ENCODE results near the gene SPSB4. TPM values are rescaled to one million over a fixed set of nuclear protein-coding genes. Genes with fewer than 3 reads are reported as not detected.

SPSB4 gene
- total and polyA plus RNA-seq, 2 of the 8 experiments (the other 6 are each of a cell fraction or from before 2014, with no cell fraction given) = 15.1 to 17.2 TPM

- no peak overlapping the region for H3K14ac ChIP-seq (ENCODE audit: insufficient read length)
- no peak overlapping the region for H4K5ac ChIP-seq (ENCODE audit: insufficient read length, low read depth, low read length)
- H3K9ac ChIP-seq (replicated peaks in 1 of 4; ENCODE audit: extremely low read depth in 1 of 4, low read depth in 3 of 4, low read length in 3 of 4) = no peak overlapping the region
- H3K27ac ChIP-seq (ENCODE audit: low read depth, low read length) = no peak overlapping the region
- DNase-seq (ENCODE audit: low read depth in 1 of 2, low spot score in 2 of 2) (no peak), FAIRE-seq (no peak)
- no peaks in the 10 kb centered on the region for H3K79me2 ChIP-seq (ENCODE audit: control insufficient read depth in 1 of 2, insufficient read depth in 2 of 2, low read length in 2 of 2)
- H3K27me3 ChIP-seq (replicated peaks in 1 of 4; ENCODE audit: control insufficient read depth in 3 of 4, extremely low read depth in 1 of 4, insufficient read depth in 3 of 4, low read length in 3 of 4) = no peaks in the 10 kb centered on the region
- H3K4me1 ChIP-seq (replicated peaks in 1 of 4; ENCODE audit: control insufficient read depth in 3 of 4, insufficient read depth in 4 of 4, low read length in 3 of 4) = no peaks in the 10 kb centered on the region; a peak in 1 of 7 replicates
- H4K8ac ChIP-seq (ENCODE audit: extremely low read depth, insufficient read depth, low read length) = no peak overlapping the region
- H3K4me3 ChIP-seq (ENCODE audit: extremely low read depth in 1 of 4, insufficient read depth in 2 of 4, low read depth in 3 of 4, low read length in 4 of 4) = no peak overlapping the region
- no peak overlapping the region for H2BK5ac ChIP-seq (ENCODE audit: low read depth, low read length)
- no peak overlapping the region for H3K23ac ChIP-seq (ENCODE audit: insufficient read length)
- H2BK15ac ChIP-seq (ENCODE audit: low read length) = no peak overlapping the region
- no peak overlapping the region for H2BK120ac ChIP-seq (replicated peaks; ENCODE audit: low read depth, low read length)
- no peak overlapping the region for H2BK12ac ChIP-seq (ENCODE audit: low read depth, low read length)
- H3K56ac ChIP-seq (replicated peaks; ENCODE audit: insufficient read length, low read depth, low read length) = no peak overlapping the region
- no peak overlapping the region for H3K4me2 ChIP-seq (ENCODE audit: insufficient read depth in 1 of 2, low read depth in 2 of 2, low read length in 2 of 2)
- ChIA-PET POLR2A (ENCODE audit: partially characterized antibody) (interaction anchor here (1.0 kb wide), 1 partner anchor 10 kb away, joined by 3 read pairs; no protein-coding TSS in a partner anchor), CTCF (ENCODE audit: partially characterized antibody) (interaction anchor here (0.6 to 4.7 kb wide), 8 partner anchors 10 to 117 kb away, joined by 3 to 62 read pairs (median 8); partner anchors contain the start of gene SPSB4)
- H3K9me3 ChIP-seq (ENCODE audit: insufficient read depth in 2 of 2, low read depth in 1 of 2, low read length in 1 of 2) = no peaks in the 10 kb centered on the region
- no peaks in the 10 kb centered on the region for H3K79me1 ChIP-seq (ENCODE audit: low read depth, low read length)
- no peaks in the 10 kb centered on the region for H3K23me2 ChIP-seq (ENCODE audit: low read depth, low read length)
- H3K36me3 ChIP-seq (ENCODE audit: control insufficient read depth in 2 of 4, insufficient read depth in 4 of 4, low read length in 3 of 4) = no peaks in the 10 kb centered on the region
- H2BK20ac ChIP-seq (ENCODE audit: low read length) = no peak overlapping the region
- 91% methylated on average over 5 of the region's 5 CpGs; no CpG with 5 or more reads in 1 of the 2 experiments for WGBS, 2 experiments (ENCODE audit: extremely low coverage in 1 of 2, insufficient coverage in 1 of 2, insufficient read length in 1 of 2, insufficient replicate concordance in 2 of 2, low coverage in 1 of 2, low lambda C conversion rate in 2 of 2, missing lambda C conversion rate in 1 of 2)
- no peaks in the 10 kb centered on the region for H4K20me1 ChIP-seq (replicated peaks in 1 of 2; ENCODE audit: control insufficient read depth in 1 of 2, insufficient read depth in 2 of 2, low read length in 2 of 2)
- H3K18ac ChIP-seq (ENCODE audit: extremely low read depth, low read length) = no peak overlapping the region
- peak overlapping the region; percentile 42; the same call in 1 of the 2 replicates for H2AFZ ChIP-seq (ENCODE audit: low read length)
- no peak overlapping the region for H4K91ac ChIP-seq (replicated peaks; ENCODE audit: insufficient read length, low read length)
- no peak overlapping the region for H2AK5ac ChIP-seq (ENCODE audit: low read depth, low read length)
- no peak overlapping the region for H3K4ac ChIP-seq (replicated peaks; ENCODE audit: insufficient read length, low read depth, low read length)
- TF ChIP-seq CTCF (IDR thresholded peaks at IDR 0.05; ENCODE audit: control extremely low read depth in 1 of 3, insufficient read depth in 1 of 3, low read depth in 1 of 3, low read length in 3 of 3) (no peak), NANOG (IDR thresholded peaks at IDR 0.05; ENCODE audit: insufficient read depth, low read depth, low read length, poor library complexity, severe bottlenecking) (no peak), RBBP5 (IDR thresholded peaks at IDR 0.05; ENCODE audit: borderline replicate concordance, low read depth, low read length) (no peak), SAP30 (IDR thresholded peaks at IDR 0.05; ENCODE audit: insufficient read depth, insufficient replicate concordance, low read length) (no peak), SP2 (IDR thresholded peaks at IDR 0.05; ENCODE audit: low read length) (no peak), BCL11A (IDR thresholded peaks at IDR 0.05; ENCODE audit: low read depth in 2 of 2, low read length in 2 of 2) (no peak), KDM5A (IDR thresholded peaks at IDR 0.05; ENCODE audit: low read length) (no peak), SP4 (IDR thresholded peaks at IDR 0.05; ENCODE audit: low read length) (no peak), RFX5 (IDR thresholded peaks at IDR 0.05; ENCODE audit: borderline replicate concordance, low read depth, low read length) (no peak)
These were observed 11.6 kb upstream of the SPSB4 start for GRCh38 chr3:141039589-141039988.

All from H1 (cell line).